Amniotic stem cell (primary cell): ENCODE results near the gene SART1.
A peak's percentile ranks its signal among the peaks of the same experiment; 100 is the strongest.

ENCODE experiments used
- DNase-seq: peaks from one replicate; lab custom pipeline; 2025; lab: John Stamatoyannopoulos, UW

SART1 gene

GRCh38 chr11:65967329-65967934 is 5.9 kb downstream of the SART1 start:
- no peak for DNase-seq

GRCh38 chr11:65968600-65969482 is 7.3 kb downstream of the SART1 start:
- no peak for DNase-seq

- DNase-seq = no peak
Measured at GRCh38 chr11:65972116-65972515, 10.6 kb downstream of the SART1 start.

- DNase-seq = no peak
Measured at GRCh38 chr11:65973439-65974110, 12.0 kb downstream of the SART1 start.

GRCh38 chr11:65975771-65976170 is 14.2 kb downstream of the SART1 start:
- no peak for DNase-seq

- DNase-seq = no peak
Measured at GRCh38 chr11:65976216-65977176, 15.0 kb downstream of the SART1 start.

GRCh38 chr11:65977621-65978390 is 16.3 kb downstream of the SART1 start:
- no peak for DNase-seq

GRCh38 chr11:65978391-65979238 is 17.1 kb downstream of the SART1 start:
- no peak for DNase-seq

- DNase-seq = no peak
Measured at GRCh38 chr11:65979261-65979759, 17.8 kb downstream of the SART1 start.

- no peak for DNase-seq
Measured at GRCh38 chr11:65981101-65981740, 19.7 kb downstream of the SART1 start.

- DNase-seq = no peak
Measured at GRCh38 chr11:65981972-65982823, 20.7 kb downstream of the SART1 start.

GRCh38 chr11:65982824-65983588 is 21.5 kb downstream of the SART1 start:
- DNase-seq = no peak

- DNase-seq = no peak
Measured at GRCh38 chr11:65983589-65983987, 22.1 kb downstream of the SART1 start.

- no peak for DNase-seq
Measured at GRCh38 chr11:65987336-65987735, 25.8 kb downstream of the SART1 start.

GRCh38 chr11:65988791-65989592 is 27.5 kb downstream of the SART1 start:
- peak; percentile 80 for DNase-seq

GRCh38 chr11:65992056-65992455 is 30.5 kb downstream of the SART1 start:
- DNase-seq = no peak

- DNase-seq = no peak
Measured at GRCh38 chr11:65997286-65997685, 35.8 kb downstream of the SART1 start.
